Right lobe of liver (tissue), 4 donors: Measurements from ENCODE around the gene SLC26A3.

Experiments used
- POLR2A ChIP-seq: fragments of 450-650 bp; IDR thresholded peaks from one replicate; pipeline ENCODE4 v1.6.1; 2017; ENCODE audit warnings: antibody characterized with exemption, mild to moderate bottlenecking
- TF ChIP-seq, protein P1 (sequence below), 4 donors: fragments of 200-600 bp in 3 of 4; fragments of 450-650 bp in 1 of 4; IDR thresholded peaks; one replicate each; pipeline versions ENCODE4 v1.5.1 to v1.8.0; 2016 to 2022; ENCODE audit warnings: antibody characterized with exemption in 4 of 4, mild to moderate bottlenecking in 2 of 4
- donor health status: DM: no; HTN: no; CAD: no.
- donor health status: DM: no; HTN: no; CAD: no.
- donor health status: DM: no; HTN: yes; CAD: no.

DNA sequence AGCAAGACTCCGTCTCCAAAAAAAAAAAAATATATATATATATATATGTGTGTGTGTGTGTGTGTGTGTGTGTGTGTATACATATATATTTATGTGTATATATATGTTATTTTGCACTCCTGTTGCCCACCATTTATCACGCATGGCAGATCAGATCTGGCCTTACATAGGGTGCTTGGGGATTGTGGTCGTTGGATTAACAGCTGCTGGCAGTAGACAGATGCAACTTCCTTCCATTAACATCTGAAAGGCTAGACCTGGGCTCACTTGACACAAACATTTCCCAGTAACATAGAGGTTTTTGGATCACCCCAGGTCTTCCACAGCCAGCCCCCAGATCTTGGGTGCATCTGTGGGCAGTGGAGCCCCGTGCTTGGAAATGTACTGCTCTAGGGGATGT lies 47.2 kb upstream of the SLC26A3 start:
- no peak for TF ChIP-seq POLR2A
- TF ChIP-seq, protein P1, sequence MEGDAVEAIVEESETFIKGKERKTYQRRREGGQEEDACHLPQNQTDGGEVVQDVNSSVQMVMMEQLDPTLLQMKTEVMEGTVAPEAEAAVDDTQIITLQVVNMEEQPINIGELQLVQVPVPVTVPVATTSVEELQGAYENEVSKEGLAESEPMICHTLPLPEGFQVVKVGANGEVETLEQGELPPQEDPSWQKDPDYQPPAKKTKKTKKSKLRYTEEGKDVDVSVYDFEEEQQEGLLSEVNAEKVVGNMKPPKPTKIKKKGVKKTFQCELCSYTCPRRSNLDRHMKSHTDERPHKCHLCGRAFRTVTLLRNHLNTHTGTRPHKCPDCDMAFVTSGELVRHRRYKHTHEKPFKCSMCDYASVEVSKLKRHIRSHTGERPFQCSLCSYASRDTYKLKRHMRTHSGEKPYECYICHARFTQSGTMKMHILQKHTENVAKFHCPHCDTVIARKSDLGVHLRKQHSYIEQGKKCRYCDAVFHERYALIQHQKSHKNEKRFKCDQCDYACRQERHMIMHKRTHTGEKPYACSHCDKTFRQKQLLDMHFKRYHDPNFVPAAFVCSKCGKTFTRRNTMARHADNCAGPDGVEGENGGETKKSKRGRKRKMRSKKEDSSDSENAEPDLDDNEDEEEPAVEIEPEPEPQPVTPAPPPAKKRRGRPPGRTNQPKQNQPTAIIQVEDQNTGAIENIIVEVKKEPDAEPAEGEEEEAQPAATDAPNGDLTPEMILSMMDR (IDR thresholded peaks at IDR 0.05) = no peak
